Esophagus muscularis mucosa (tissue), 3 donors: ENCODE results near the gene FGF9.

Source experiments
- CTCF ChIP-seq, 3 experiments: fragments of 200-600 bp in 2 of 3; fragments of 450-650 bp in 1 of 3; sonication (generic) in 2 of 3; IDR thresholded peaks; one replicate each; pipeline ENCODE4 v1.5.1; 2017 to 2019; ENCODE audit warnings: antibody characterized with exemption in 3 of 3, mild to moderate bottlenecking in 2 of 3, moderate library complexity in 1 of 3
- POLR2A ChIP-seq: fragments of 450-650 bp; IDR thresholded peaks from one replicate; pipeline ENCODE4 v1.6.1; 2017; ENCODE audit warnings: antibody characterized with exemption, moderate library complexity, mild to moderate bottlenecking, low read depth
- POLR2AphosphoS5 ChIP-seq, 2 donors: sonication (generic); formaldehyde crosslinking; IDR thresholded peaks; one replicate each; pipeline ENCODE4 v1.6.1; 2017; ENCODE audit warnings: antibody characterized with exemption in 2 of 2

GRCh38 chr13:21676611-21677021 lies 5.7 kb downstream of the FGF9 start:
- TF ChIP-seq CTCF (IDR thresholded peaks at IDR 0.05) (no peak), POLR2AphosphoS5 (IDR thresholded peaks at IDR 0.05) (no peak), POLR2A (no peak)
